ENCODE data around the gene KRTAP4-9.
"Not testable (repeated sequence)": the region's sequence is repeated elsewhere in the genome, so short reads cannot be mapped to it uniquely, and the experiment has no call there.

KRTAP4-9 gene

GRCh38 chr17:41098042-41098441 lies 7.1 kb upstream of the KRTAP4-9 start, which contains the start of gene KRTAP4-8:
TSS of gene KRTAP4-8 (minus strand) at chr17:41098142. CDS start at chr17:41098084, 58 bp downstream.
- DNase-seq (ENCODE audit: low read depth): no peak

GRCh38 chr17:41098481-41098880 lies 6.7 kb upstream of the KRTAP4-9 start:
- no peak for DNase-seq (ENCODE audit: low read depth)

DNA sequence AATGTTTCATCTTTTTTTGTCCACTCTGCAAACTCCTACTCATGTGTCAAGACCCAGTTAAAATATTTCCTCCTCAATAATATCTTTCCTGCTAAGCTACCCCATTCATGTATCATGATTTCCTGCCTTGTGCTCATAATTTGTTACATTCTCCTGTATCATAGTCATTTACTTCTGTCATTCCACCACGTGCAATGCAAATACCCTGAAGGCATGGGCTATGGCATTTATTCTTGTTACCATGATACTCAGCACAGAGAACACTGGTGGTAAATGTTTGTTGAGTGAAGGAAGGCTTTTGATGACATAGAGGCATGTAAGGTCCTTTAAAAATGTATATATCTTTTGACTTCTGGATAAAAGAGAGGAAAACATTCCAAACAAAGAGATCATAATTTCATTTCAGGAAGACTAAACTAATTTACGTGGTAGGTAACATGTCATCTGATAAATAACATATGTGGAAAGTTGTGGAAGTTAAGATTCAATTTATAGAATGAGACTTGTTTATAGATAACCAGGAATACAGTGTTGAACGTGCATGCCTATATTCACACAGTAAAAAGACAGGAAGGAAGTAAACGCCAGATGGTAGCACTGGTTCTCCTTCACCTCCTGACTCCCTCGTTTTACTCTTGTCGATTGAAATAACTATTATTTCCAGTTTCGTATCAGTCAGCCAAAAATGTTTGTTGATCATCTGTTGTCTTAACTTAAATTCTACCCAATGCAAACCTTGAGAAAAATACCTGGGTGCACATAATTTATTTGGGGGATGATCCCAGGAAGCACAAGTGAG lies 5.3 kb upstream of the KRTAP4-9 start:
- not testable (repeated sequence) for DNase-seq (ENCODE audit: low read depth)

DNA sequence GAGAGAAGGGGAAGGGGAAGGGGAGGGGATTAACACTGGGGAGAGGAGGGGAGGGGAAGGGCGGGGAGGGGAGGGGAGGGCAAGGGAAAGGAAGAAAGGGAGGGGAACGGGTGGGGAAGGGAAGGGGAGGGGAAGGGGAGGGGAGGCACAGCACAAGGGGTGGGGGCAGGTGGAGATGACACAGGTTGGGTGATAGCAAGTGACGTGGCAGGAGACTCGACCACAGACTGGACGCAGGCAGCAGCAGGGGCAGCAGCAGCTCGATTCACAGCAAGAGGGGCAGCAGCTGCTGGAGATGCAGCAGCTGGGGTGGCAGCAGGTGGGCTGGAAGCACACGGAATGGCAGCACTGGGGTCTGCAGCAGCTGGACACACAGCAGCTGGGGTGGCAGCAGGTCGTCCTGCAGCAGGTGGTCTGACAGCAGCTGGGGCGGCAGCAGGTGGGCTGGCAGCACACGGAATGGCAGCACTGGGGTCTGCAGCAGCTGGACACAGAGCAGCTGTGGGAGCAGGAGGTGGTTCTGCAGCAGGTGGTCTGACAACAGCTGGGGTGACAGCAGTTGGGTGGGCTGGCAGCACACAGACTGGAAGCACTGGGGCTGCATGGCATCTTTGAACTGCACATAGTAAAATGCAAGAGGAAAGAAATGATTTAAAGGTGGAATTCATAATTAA lies 3.5 kb upstream of the KRTAP4-9 start, which contains the start of gene KRTAP4-16:
Gene KRTAP4-16, minus strand, starts transcription at position 624 of the 674 bp plus-strand sequence. Its CDS starts 0 bp downstream, at position 624.
- DNase-seq (ENCODE audit: low read depth): no peak

DNA sequence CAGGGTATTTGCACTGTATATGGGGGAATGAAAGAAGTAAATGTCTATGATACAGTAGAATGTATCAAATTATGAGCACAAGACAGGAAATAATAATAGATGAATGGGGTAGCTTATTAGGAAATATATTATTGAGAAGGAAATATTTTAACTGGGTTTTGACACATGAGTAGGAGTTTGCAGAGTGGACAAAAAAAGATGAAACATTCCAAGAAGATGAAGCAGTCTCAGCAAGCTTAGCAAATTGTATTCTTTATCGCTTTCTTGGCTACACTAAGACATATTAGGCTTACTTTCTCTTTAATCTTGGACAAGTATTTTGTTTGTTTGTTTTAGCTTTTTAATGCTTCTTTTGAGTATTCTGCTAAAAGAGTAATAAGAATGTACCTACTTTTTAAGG lies 1.3 kb upstream of the KRTAP4-9 start:
- no peak for DNase-seq (ENCODE audit: low read depth)

DNA sequence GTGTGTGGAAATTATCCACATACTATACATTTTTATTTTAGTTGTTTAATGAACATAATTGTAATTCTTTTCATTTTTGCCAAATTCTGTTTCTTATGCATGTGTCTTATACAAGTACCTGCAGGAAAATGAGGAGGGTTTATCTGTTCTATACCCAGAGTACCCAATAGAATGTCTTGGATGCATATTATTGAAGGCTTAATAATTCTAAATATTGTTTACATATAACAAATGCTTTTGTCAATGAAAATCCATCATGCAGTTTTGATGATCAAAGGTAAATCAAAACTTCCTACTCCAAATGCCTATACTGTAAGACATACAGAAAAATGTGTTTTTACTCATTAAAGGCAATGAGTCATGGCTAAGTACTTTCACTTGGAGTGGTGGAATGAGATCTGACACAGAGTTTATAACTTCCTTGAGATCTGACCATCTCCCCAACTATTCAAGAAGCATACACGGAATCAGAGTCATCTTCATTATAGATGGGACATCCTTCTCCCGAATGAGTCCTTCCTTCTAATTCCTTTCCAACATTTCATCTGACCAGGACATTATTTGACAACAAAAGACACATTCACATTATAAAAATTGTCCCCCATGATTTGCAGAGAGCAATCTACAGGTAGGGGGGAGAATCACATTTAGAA lies 677 bp upstream of the KRTAP4-9 start:
- not testable (repeated sequence) for DNase-seq (ENCODE audit: low read depth)

DNA sequence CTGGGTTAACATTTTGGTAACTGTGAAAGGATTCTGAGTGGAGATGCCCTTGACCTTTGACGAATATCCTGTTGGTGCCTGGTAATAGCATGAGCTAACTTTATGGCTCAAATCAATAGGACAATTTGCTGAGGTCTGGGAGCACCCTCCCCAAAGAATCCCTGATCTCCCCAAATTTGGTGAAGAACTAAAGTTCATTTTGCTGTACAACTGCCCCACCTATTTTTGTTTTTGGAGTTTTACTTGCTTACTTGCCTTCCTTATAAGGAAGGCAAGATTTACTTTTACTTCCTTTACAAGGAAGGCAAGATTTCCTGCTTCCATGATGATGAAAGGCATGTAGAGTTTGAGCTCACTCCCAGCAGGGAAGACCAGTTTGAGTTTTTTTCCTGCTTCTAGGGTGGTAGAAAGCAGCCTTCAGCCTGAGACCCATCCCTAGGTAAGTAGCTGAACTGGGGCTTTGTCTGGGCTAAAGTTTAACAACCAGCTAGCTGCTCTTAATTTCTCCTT lies 2.8 kb downstream of the KRTAP4-9 start:
- DNase-seq (ENCODE audit: low read depth): no peak

DNA sequence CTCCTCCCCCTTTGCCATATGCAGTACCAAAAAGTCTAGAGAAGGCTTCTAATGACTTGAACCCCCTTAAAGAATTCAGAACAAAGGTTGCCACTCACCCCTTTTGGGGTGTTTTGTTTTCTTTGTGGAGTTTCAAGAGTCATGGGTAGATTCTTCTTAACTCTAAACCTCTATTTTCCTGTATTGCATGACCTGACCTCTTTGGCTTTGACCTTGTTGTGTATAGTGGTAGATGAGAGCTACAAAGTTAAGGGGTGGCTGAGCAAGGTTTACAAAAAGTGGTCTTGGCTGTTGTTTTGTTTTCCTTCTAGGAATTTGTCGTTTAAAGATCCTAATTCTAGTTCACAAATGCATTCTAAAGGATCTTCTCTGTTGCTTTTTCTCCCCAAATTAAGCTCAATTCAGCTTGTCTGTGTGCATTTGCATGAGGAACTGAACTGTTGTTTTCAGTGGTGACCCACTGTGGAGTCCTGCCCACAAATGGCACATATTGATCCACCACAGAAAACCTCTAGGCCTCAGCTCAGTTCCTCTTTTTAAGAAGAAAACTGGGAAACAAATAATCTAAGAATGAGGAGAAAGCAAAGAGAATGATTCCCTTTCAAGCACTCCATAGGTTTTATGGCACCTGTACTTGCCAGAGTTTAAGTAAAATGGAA lies 3.7 kb downstream of the KRTAP4-9 start:
- DNase-seq (ENCODE audit: low read depth): not testable (repeated sequence)

DNA sequence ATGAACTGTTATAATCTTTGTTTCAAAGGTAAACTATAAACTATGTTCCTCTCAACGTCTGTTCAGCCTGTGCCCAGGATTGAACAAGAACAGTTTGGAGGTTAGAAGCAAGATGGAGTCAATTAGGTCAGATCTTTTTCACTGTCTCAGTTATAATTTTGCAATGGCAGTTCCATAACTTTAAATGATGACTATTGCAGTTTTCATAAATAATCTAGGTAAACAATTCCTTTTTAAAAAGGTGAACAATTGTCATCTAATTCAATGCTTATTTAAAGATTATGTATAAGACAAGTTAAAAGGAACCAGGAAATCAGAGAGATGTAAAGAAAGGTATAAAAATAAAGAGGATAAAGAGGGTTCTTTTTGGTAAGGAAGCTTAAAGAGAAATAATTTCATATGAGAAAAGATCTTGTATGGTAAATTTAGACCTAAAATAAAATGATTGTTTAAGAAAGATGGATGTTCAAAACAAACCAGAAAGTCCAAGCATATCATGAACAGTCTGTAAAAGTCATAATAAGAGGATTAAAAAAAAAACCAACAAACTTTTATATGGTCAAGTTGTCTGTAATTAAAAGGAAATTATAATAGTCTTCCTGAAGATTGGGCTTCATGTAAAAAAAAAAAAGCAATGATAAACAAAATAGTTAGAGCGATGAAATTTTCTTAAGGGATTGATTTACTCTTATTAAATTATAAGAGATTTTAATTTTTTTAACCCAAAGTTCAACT lies 6.1 kb downstream of the KRTAP4-9 start:
- DNase-seq (ENCODE audit: low read depth): no peak

GRCh38 chr17:41116297-41116696 lies 11.1 kb downstream of the KRTAP4-9 start:
- no peak for DNase-seq (ENCODE audit: low read depth)

- DNase-seq (ENCODE audit: low read depth): not testable (repeated sequence)
Measured at GRCh38 chr17:41117846-41118386, 12.7 kb downstream of the KRTAP4-9 start, which contains the start of gene KRTAP4-11. TSS of gene KRTAP4-11 (minus strand) at chr17:41118373. CDS start at chr17:41118315, 58 bp downstream.

DNA sequence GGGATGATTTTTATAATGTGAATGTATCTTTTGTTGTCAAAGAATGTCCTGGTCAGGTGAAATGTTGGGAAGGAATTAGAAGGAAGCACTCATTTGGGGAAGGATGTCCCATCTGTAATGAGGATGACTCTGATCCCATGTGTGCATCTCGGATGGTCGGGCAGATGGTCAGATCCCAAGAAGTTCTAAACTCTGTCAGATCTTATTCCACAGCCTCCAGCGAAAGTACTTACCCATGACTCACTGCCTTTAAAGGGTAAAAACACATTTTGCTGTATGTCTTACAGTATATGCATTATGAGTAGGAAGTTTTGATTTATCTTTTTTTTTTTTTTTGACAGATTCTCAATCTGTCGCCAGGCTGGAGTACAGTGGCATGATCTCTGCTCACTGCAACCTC lies 13.5 kb downstream of the KRTAP4-9 start:
- no peak for DNase-seq (ENCODE audit: low read depth)

DNA sequence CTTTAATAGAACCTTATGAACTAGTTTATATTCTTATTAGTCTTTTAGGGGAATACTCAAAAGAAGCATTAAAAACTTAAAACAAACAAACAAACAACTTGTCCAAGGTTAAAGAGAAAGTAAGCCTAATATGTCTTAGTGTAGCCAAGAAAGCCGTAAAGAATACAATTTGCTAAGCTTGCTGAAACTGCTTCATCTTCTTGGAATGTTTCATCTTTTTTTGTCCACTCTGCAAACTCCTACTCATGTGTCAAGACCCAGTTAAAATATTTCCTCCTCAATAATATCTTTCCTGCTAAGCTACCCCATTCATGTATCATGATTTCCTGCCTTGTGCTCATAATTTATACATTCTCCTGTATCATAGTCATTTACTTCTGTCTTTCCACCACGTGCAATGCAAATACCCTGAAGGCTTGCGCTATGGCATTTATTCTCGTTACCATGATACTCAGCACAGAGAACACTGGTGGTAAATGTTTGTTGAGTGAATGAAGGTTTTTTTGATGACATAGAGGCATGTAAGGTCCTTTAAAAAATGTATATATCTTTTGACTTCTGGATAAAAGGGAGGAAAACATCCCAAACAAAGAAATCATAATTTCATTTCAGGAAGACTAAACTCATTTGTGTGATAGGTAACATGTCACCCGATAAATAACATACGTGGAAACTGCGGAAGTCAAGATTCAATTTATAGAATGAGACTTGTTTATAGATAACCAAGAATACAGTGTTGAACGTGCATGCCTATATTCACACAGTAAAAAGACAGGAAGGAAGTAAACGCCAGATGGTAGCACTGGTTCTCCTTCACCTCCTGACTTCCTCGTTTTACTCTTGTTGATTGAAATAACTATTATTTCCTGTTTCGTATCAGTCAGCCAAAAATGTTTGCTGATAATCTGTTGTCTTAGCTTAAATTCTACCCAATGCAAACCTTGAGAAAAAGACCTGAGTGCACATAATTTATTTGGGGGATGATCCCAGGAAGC lies 14.8 kb downstream of the KRTAP4-9 start:
- DNase-seq (ENCODE audit: low read depth): not testable (repeated sequence)

GRCh38 chr17:41121742-41122141 lies 16.6 kb downstream of the KRTAP4-9 start:
- no peak for DNase-seq (ENCODE audit: low read depth)

DNA sequence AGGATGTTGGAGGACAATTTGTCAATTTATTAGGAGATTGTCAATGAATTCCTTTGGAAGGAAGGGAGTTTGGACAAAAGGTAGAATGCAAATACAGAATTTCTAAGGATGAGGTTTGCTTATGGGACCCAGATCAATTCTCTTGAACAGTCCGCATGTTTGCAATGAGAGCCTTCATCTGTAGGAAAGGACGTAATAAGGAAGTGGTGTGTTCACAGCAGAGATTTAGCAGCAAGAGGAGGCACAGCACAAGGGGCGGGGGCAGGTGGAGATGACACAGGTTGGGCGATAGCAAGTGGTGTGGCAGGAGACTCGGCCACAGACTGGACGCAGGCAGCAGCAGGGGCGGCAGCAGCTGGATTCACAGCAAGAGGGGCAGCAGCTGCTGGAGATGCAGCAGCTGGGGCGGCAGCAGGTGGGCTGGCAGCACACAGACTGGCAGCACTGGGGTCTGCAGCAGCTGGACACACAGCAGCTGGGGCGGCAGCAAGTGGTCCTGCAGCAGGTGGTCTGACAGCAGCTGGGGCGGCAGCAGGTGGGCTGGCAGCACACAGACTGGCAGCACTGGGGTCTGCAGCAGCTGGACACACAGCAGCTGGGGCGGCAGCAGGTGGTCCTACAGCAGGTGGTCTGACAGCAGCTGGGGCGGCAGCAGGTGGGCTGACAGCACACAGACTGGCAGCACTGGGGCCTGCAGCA lies 18.3 kb downstream of the KRTAP4-9 start:
- DNase-seq (ENCODE audit: low read depth): not testable (repeated sequence)

GRCh38 chr17:41123991-41124371 lies 18.8 kb downstream of the KRTAP4-9 start, which contains the start of gene KRTAP4-12:
TSS of gene KRTAP4-12 (minus strand) at chr17:41124182. CDS start at chr17:41124122, 60 bp downstream.
- DNase-seq (ENCODE audit: low read depth): not testable (repeated sequence)

GRCh38 chr17:41125064-41125463 lies 19.9 kb downstream of the KRTAP4-9 start:
- no peak for DNase-seq (ENCODE audit: low read depth)

- no peak for DNase-seq (ENCODE audit: low read depth)
Measured at GRCh38 chr17:41126412-41126811, 21.2 kb downstream of the KRTAP4-9 start.

- DNase-seq (ENCODE audit: low read depth): no peak
Measured at GRCh38 chr17:41127371-41127770, 22.2 kb downstream of the KRTAP4-9 start.
